NT2/D1 (cell line): ENCODE measurements around the gene DNM3.

ENCODE experiments used
- DNase-seq: peaks from one replicate; pipeline ENCODE4 v3.0.0-alpha.2; 2011; ENCODE audit warnings: low read depth, low spot score
- H3K27me3 ChIP-seq: 2 replicates; pipeline ENCODE4 v1.6.0; 2011; ENCODE audit warnings: mild to moderate bottlenecking; ENCODE audit not compliant: insufficient read length, insufficient read depth
- H3K36me3 ChIP-seq: 2 replicates; pipeline ENCODE4 v1.6.1; 2011; ENCODE audit warnings: mild to moderate bottlenecking, low read length, mixed read lengths; ENCODE audit not compliant: insufficient read depth, insufficient read length
- H3K4me1 ChIP-seq: 2 replicates; pipeline ENCODE4 v1.5.1; 2011; ENCODE audit not compliant: insufficient read depth, insufficient read length
- H3K4me3 ChIP-seq: 2 replicates; pipeline ENCODE4 v1.5.1; 2011; ENCODE audit warnings: low read depth; ENCODE audit not compliant: insufficient read length
- H3K9ac ChIP-seq: 2 replicates; pipeline ENCODE4 v1.6.0; 2011; ENCODE audit warnings: low read depth; ENCODE audit not compliant: insufficient read length
- H3K9me3 ChIP-seq: 2 replicates; pipeline ENCODE4 v1.5.1; 2011; ENCODE audit warnings: mild to moderate bottlenecking, low read length; ENCODE audit not compliant: insufficient read depth
- SUZ12 ChIP-seq: IDR thresholded peaks from 2 replicates; pipeline ENCODE4 v1.6.1; 2011; ENCODE audit not compliant: insufficient read length, insufficient read depth; ENCODE audit errors: extremely low read depth
- YY1 ChIP-seq: IDR thresholded peaks from 2 replicates; pipeline ENCODE4 v1.6.1; 2011; ENCODE audit not compliant: insufficient read length, insufficient read depth
- ZNF274 ChIP-seq: IDR thresholded peaks from 2 replicates; pipeline ENCODE4 v1.6.1; 2011; ENCODE audit warnings: mild to moderate bottlenecking, low read depth, low read length

The DNM3 gene

GRCh38 chr1:171845998-171846397, 4.7 kb downstream of the DNM3 start:
- no peak for DNase-seq
- H3K4me1 ChIP-seq, result no peaks in the 10 kb centered on the region
- TF ChIP-seq YY1 (no peak), ZNF274 (no peak), SUZ12 (no peak)
- H3K36me3 ChIP-seq, result no peaks in the 10 kb centered on the region
- no peak overlapping the region for H3K4me3 ChIP-seq
- no peaks in the 10 kb centered on the region for H3K9me3 ChIP-seq
- peaks cover 30% of the 10 kb centered on the region for H3K27me3 ChIP-seq
- H3K9ac ChIP-seq, result no peak overlapping the region

GRCh38 chr1:171849245-171849898, 8.1 kb downstream of the DNM3 start:
- H3K9me3 ChIP-seq, result no peaks in the 10 kb centered on the region
- TF ChIP-seq SUZ12 (no peak), YY1 (no peak), ZNF274 (no peak)
- no peaks in the 10 kb centered on the region for H3K36me3 ChIP-seq
- no peak for DNase-seq
- H3K9ac ChIP-seq, result no peak overlapping the region
- no peaks in the 10 kb centered on the region for H3K4me1 ChIP-seq
- no peaks in the 10 kb centered on the region for H3K27me3 ChIP-seq
- H3K4me3 ChIP-seq, result no peak overlapping the region

- Histone ChIP-seq H3K4me1 (no peaks in the 10 kb centered on the region), H3K27me3 (no peaks in the 10 kb centered on the region), H3K4me3 (no peak overlapping the region), H3K36me3 (no peaks in the 10 kb centered on the region), H3K9ac (no peak overlapping the region), H3K9me3 (no peaks in the 10 kb centered on the region)
- TF ChIP-seq SUZ12 (no peak), ZNF274 (no peak), YY1 (no peak)
- no peak for DNase-seq
Observed at GRCh38 chr1:171850651-171851350, 9.5 kb downstream of the DNM3 start.

- no peak for DNase-seq
- TF ChIP-seq ZNF274 (no peak), YY1 (no peak), SUZ12 (no peak)
Observed at GRCh38 chr1:171852272-171852671, 11.0 kb downstream of the DNM3 start.

GRCh38 chr1:171855381-171855780, 14.1 kb downstream of the DNM3 start:
- DNase-seq, result no peak
- Histone ChIP-seq H3K9me3 (no peaks in the 10 kb centered on the region), H3K36me3 (no peaks in the 10 kb centered on the region), H3K9ac (no peak overlapping the region), H3K4me3 (no peak overlapping the region), H3K4me1 (no peaks in the 10 kb centered on the region), H3K27me3 (no peaks in the 10 kb centered on the region)
- TF ChIP-seq SUZ12, result no peak
- no peak for TF ChIP-seq ZNF274

More at GRCh38 chr1:171852272-171852671, 11.0 kb downstream of the DNM3 start:
- no peak overlapping the region for H3K4me3 ChIP-seq
- no peaks in the 10 kb centered on the region for H3K9me3 ChIP-seq
- no peaks in the 10 kb centered on the region for H3K27me3 ChIP-seq
- H3K4me1 ChIP-seq, result no peaks in the 10 kb centered on the region
- no peaks in the 10 kb centered on the region for H3K36me3 ChIP-seq
- no peak overlapping the region for H3K9ac ChIP-seq

- Histone ChIP-seq H3K4me3 (no peak overlapping the region), H3K9ac (no peak overlapping the region), H3K27me3 (no peaks in the 10 kb centered on the region), H3K4me1 (no peaks in the 10 kb centered on the region), H3K9me3 (no peaks in the 10 kb centered on the region), H3K36me3 (no peaks in the 10 kb centered on the region)
- no peak for DNase-seq
- TF ChIP-seq YY1 (no peak), SUZ12 (no peak), ZNF274 (no peak)
Observed at GRCh38 chr1:171858696-171859095, 17.4 kb downstream of the DNM3 start.

GRCh38 chr1:171860696-171861095, 19.4 kb downstream of the DNM3 start:
- H3K4me3 ChIP-seq, result no peak overlapping the region
- H3K9me3 ChIP-seq, result no peaks in the 10 kb centered on the region
- H3K4me1 ChIP-seq, result no peaks in the 10 kb centered on the region
- H3K27me3 ChIP-seq, result no peaks in the 10 kb centered on the region
- DNase-seq, result no peak
- no peak overlapping the region for H3K9ac ChIP-seq
- TF ChIP-seq YY1, result no peak
- no peak for TF ChIP-seq SUZ12
- no peak for TF ChIP-seq ZNF274
- no peaks in the 10 kb centered on the region for H3K36me3 ChIP-seq
